Fibroblast of the conjunctiva (primary cell): ENCODE results near the gene DNAH1.

Experiments
- DNase-seq: peaks from one replicate; pipeline ENCODE4 v3.0.0-alpha.2; 2010; ENCODE audit warnings: low read depth

DNAH1 gene

GRCh38 chr3:52391096-52391495, 75.0 kb downstream of the DNAH1 start:
- no peak for DNase-seq

DNA sequence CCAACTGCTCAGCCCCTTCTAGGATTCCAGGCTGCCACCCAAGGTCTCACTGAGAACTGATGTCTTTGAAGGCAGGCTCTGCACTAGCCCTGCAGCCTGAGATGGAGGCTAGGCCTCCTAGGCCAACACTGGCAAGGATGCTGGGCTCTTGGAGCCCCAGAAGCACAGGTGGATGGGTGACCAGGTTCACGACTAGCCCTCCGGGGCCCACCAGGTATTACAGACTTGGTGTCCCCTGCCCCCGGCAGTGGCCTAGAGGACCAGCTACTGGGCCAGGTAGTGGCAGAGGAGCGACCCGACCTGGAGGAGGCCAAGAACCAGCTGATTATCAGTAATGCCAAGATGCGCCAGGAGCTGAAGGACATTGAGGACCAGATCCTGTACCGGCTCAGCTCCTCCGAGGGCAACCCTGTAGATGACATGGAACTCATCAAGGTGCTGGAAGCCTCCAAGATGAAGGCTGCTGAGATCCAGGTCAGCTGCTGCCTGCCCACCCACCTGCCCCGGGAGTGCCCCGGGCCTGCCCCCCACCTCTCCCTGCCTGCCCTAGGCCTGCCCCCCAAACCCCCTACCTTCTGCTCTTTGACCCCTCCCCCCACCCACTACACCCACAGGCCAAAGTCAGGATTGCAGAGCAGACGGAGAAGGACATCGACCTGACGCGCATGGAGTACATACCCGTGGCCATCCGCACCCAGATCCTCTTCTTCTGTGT, 76.3 kb downstream of the DNAH1 start:
- DNase-seq, result no peak

DNA sequence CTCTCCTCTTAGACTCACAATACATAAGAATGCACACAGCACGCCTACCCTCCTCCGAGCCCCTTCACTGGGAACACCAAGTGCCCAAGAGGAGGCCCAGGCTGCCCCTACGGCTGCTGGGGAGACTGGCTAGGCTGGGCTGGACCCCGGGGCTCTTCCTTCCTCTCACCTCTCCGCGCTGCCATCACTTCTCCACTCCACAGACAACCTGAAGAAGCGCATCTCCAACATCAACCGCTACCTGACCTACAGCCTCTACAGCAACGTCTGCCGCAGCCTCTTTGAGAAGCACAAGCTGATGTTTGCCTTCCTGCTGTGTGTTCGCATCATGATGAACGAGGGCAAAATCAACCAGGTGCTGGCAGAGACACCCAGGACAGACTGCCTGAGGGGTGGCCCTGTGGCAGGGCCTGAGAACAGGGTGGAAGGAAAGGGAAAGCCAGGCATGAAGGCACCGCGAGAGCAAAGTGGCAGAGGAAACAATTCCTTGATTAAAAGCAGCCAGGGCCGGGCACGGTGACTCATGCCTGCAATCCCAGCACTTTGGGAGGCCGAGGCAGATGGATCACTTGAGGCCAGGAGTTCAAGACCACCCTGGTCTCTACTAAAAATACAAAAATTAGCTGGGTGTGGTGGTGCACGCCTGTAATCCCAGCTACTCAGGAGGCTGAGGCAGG, 77.2 kb downstream of the DNAH1 start:
- no peak for DNase-seq

GRCh38 chr3:52393959-52394670, 78.0 kb downstream of the DNAH1 start:
- DNase-seq, result no peak

GRCh38 chr3:52394751-52395502, 78.8 kb downstream of the DNAH1 start:
- DNase-seq, result no peak

DNA sequence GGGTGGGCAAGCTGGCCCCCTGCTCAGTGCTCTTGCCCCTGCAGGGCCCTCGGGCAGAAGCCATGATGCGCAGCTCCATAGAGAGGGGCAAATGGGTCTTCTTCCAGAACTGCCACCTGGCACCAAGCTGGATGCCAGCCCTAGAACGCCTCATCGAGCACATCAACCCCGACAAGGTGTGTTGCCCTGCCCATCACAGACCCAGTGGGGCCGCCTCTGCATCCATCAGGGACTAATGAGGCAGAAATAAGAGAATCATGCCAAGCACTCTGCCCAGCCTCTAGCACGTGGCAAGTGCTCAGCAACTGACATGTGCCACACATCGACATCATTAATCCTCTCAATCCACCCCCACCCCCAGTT, 79.4 kb downstream of the DNAH1 start:
- DNase-seq, result no peak

DNA sequence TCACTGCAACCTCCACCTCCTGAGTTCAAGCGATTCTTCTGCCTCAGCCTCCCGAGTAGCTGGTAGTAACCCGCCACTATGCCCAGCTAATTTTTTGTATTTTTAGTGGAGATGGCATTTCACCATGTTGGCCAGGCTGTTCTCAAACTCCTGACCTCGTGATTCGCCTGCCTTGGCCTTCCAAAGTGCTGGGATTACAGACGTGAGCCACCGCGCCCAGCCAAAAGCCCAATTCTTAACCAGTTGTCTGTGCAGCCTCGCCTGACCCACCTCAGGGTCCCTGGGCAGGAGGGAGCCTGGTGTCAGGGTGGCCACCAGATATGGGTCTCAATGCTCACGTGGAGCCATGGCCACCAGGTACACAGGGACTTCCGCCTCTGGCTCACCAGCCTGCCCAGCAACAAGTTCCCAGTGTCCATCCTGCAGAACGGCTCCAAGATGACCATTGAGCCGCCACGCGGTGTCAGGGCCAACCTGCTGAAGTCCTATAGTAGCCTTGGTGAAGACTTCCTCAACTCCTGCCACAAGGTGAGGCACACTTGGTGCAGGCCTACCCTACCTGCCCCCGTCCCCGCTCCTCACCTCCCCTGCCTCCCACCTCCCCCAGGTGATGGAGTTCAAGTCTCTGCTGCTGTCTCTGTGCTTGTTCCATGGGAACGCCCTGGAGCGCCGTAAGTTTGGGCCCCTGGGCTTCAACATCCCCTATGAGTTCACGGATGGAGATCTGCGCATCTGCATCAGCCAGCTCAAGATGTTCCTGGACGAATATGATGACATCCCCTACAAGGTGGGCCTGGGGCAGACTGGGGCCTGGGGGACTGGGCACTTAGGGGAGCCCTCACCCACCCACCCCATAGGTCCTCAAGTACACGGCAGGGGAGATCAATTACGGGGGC, 80.1 kb downstream of the DNAH1 start:
- DNase-seq, result no peak

DNA sequence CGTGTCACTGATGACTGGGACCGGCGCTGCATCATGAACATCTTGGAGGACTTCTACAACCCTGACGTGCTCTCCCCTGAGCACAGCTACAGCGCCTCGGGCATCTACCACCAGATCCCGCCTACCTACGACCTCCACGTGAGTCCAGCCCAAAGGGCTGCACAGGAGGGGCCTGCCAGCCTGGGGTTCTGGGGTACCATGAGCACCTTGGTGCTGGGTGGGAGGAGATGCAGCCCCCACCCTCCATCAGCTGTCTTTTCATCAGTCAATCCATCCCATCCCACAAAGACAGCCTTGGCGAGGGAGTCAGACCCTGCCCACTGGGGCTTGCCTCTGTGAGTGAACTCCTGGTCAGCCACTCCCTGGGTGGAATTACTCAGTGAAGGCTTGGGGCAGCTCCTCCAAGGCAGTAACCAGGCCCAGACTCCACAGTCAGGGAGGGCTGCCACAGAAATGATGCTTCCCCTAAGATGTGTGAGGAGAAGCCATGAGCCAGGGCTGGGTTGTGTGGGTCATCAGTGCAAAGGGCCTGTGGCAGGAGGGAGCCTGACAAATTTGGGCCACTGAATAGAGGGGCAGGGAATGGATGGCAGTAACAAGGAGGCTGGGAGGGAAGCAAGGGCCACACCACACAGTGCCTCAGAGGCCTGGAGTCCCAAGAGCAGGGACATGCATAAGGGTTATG, 80.9 kb downstream of the DNAH1 start:
- no peak for DNase-seq

GRCh38 chr3:52397676-52398399, 81.7 kb downstream of the DNAH1 start:
- DNase-seq, result no peak

DNA sequence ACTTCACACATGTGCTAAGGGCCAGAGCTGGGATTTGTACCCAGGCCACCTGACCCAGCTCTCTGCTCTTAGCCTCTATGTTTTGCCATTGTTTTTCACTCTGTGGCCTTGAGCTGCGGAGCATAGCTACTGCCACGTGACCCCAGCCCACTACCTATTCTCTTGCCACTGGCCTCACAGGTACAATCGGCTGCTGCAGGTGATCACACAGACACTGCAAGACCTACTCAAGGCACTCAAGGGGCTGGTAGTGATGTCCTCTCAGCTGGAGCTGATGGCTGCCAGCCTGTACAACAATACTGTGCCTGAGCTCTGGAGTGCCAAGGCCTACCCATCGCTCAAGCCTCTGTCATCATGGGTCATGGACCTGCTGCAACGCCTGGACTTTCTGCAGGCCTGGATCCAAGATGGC, 82.6 kb downstream of the DNAH1 start:
- no peak for DNase-seq

DNA sequence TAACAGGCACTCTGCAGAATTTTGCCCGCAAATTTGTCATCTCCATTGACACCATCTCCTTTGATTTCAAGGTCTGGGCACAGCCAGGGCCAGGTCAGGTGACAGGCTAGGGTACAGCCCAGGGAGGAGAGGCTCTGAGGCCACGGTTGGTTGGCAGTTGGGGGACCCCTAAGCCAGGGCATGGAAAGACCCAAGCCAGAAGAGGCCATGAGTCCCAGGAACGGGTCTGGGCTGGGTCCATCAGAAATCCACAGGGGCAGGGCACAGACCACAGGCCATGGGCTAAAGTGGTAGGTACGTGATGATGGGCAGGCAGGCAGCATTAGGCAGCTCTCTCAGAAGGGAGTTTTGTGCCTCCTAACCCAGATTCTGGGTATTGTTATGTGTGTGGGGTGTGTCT, 83.0 kb downstream of the DNAH1 start:
- DNase-seq, result no peak

GRCh38 chr3:52399593-52399992, 83.5 kb downstream of the DNAH1 start:
- DNase-seq, result no peak

DNA sequence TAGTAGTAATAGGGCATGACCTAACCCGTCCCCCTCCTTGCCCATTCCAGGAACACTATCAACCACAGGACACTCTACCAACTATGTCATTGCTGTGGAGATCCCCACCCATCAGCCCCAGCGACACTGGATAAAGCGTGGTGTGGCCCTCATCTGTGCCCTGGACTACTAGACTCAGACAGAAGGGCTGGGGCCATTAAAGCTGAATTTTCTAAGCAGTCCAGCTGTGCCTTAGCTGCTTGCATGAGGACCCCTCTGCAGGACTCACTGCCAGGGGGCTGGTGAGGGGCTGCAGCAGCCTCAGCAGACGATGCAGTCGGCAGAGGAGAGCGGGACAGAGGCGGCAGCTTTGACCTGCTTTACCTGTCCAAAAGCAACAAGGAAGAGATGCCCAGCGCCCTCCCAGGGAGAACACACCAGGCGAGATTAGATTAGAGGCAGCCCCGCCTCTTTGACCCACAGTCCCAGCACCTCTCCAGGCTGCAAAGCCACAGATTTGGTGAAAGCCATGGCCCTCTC, 84.2 kb downstream of the DNAH1 start:
- no peak for DNase-seq

DNA sequence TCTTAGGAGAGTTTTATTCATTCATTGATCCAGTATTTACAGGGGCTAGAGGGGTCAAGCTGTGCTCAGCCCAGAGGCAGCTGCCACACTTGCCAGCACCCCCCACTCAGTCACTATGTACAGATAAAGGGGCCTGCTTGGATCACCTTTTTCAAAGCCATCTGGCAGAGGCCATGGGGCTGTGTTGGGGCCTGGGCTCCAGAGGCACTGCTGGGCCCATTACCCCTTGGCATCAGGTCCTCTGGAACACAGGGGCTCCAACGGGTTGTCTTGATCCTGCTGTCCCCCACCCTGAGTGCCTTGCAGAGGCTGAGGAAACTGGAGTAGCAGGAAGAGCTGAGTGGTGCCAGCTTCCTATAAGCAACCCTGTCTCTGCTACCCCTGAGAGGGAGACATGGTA, 84.9 kb downstream of the DNAH1 start:
- DNase-seq, result no peak

DNA sequence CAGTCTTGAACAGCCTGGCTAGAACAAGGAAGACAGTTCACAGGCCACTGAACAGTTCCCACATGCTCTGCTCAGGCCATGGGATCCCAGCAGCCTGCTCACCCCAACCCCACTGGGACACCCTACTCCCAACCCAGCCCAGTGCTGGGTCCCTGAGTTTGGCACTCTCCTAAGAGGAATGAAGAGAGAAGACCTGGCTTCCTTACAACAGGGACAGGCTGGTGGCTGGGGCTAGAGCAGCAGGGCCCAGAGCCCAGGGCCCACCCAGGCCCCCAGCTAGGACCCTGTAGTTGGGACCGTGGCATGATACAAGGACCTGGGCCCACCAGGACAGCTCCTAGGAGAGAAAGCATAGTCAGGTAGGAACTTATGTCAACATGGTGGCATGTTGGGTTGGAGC, 85.4 kb downstream of the DNAH1 start:
- DNase-seq, result no peak

DNA sequence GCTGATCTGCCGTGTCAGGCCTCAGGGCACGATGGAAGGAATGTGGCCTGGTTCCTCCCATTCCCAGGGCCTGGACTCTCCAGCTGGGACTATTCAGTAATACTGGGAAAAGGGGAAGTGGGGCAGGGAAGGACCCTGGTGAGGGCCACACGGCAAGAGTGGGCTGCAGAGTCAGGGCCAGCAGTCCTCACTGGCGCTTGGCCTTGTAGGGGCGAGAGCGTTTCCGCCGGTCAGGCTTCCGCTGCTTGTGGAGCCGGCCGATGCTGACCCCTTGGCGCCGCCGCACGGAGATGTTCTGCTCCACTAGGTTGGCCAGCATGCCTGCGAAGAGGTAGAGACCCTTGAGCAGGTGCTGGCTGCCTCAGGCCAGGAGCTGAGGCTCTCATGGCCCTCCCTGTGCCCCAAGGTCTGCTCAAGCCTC, 86.0 kb downstream of the DNAH1 start:
- DNase-seq, result no peak

DNA sequence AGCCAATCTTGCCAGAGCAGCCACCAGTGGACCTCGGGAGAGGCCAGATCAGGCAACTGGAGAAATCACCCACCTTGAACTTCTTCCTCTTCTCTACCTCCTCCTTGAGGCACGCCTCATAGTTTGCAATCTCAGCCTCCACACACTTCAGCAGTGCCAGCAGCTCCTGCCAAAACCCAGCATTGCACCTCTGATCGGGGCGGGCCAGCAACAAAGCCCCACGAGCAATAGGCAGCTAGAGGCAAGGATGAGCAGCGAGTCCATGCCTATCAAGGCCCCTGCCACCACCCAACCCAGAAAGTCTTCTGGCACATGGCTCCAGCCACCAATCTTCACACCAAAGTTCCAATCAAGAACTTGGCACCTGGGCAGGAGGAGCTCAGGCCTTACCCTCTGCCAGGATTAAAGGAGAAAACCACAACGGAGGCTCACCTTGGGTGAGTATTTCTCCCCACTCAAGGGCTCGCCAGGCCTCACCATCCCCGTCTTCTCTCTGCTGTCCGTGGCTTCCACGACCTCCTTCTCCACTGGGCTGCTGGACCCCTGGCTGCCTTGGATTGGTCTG, 86.7 kb downstream of the DNAH1 start:
- DNase-seq, result no peak

DNA sequence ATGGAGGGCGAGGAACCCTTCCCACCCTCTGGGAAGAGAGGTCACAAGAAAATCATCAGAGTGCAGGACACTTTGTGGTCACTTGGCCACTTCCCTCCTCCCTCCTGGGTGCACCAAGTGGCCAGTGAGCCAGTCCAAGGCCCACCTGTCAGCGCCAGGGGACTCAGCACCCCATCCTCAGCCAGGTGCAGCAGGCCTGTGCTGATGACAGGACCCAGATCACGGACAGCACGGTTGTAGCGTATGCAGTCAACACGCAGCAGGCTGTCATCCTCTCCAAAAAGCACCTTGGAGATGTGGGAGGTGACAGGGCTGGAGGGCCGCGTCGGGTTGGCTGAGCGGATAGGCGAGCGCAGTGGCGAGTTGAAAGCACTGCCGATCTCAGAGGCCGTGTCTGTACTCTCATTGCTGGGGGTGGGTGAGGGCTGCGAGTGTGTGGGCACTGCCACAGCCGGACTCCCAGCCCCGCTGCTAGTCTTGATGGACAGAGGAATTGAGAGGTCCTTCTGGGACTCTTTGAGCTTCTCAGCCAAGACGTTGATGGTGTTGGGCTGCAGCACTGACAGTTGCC, 87.2 kb downstream of the DNAH1 start:
- no peak for DNase-seq

DNA sequence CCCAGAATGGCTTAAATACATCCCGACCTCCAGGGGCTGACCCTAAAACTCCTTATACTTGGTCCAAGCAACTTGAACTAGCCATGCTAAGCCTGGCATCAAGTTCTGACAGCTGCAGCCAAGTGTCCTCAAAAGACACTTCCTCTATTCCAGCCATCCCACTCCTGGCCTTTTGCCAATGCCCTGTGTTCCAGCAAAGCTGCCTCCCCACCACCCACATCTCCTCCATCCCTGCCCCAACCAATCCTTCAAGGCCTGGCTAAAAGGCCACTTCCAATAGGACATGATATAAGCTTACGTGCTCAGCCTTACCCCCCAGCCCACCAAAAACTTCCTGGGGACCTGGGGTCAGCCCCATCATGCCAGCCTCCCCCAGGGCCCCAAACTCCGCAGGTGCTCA, 87.8 kb downstream of the DNAH1 start:
- DNase-seq, result no peak
